HG02610 (cell line): ENCODE measurements around the gene ADD3.
A peak's percentile ranks its signal among the peaks of the same experiment; 100 is the strongest.
"Not testable (repeated sequence)": the region's sequence is repeated elsewhere in the genome, so short reads cannot be mapped to it uniquely, and the experiment has no call there.

Source experiments
- ATAC-seq: cut with Tn5 transposase; IDR thresholded peaks from one replicate; pipeline ENCODE4 v1.9.1; 2021; ENCODE audit warnings: mild to moderate bottlenecking, moderate library complexity; ENCODE audit not compliant: unreplicated experiment

The ADD3 gene

GRCh38 chr10:110032801-110033700 is 25.3 kb downstream of the ADD3 start:
- ATAC-seq: no peak

- no peak for ATAC-seq
These were observed 26.0 kb downstream of the ADD3 start for GRCh38 chr10:110033701-110034235.

GRCh38 chr10:110034596-110034995 is 26.8 kb downstream of the ADD3 start:
- no peak for ATAC-seq

- no peak for ATAC-seq
These were observed 27.5 kb downstream of the ADD3 start for GRCh38 chr10:110035070-110035921.

GRCh38 chr10:110036640-110037039 is 28.9 kb downstream of the ADD3 start:
- peak; percentile 92 for ATAC-seq

GRCh38 chr10:110039254-110039653 is 31.5 kb downstream of the ADD3 start:
- ATAC-seq: no peak

GRCh38 chr10:110040108-110040507 is 32.3 kb downstream of the ADD3 start:
- ATAC-seq: no peak

- no peak for ATAC-seq
These were observed 33.1 kb downstream of the ADD3 start for GRCh38 chr10:110040767-110041478.

GRCh38 chr10:110041479-110041829 is 33.7 kb downstream of the ADD3 start:
- no peak for ATAC-seq

- ATAC-seq: no peak
These were observed 34.4 kb downstream of the ADD3 start for GRCh38 chr10:110042181-110042580.

- ATAC-seq: no peak
These were observed 35.1 kb downstream of the ADD3 start for GRCh38 chr10:110042891-110043290.

GRCh38 chr10:110044681-110045080 is 36.9 kb downstream of the ADD3 start:
- ATAC-seq: no peak

- no peak for ATAC-seq
These were observed 38.0 kb downstream of the ADD3 start for GRCh38 chr10:110045772-110046171.

GRCh38 chr10:110048145-110048544 is 40.4 kb downstream of the ADD3 start:
- ATAC-seq: not testable (repeated sequence)

- no peak for ATAC-seq
These were observed 41.0 kb downstream of the ADD3 start for GRCh38 chr10:110048781-110049180.

- not testable (repeated sequence) for ATAC-seq
These were observed 42.3 kb downstream of the ADD3 start for GRCh38 chr10:110049889-110050591.

GRCh38 chr10:110051487-110051886 is 43.7 kb downstream of the ADD3 start:
- ATAC-seq: no peak

- no peak for ATAC-seq
These were observed 45.1 kb downstream of the ADD3 start for GRCh38 chr10:110052916-110053315.

- ATAC-seq: no peak
These were observed 49.0 kb downstream of the ADD3 start for GRCh38 chr10:110056822-110057221.

- ATAC-seq: no peak
These were observed 49.7 kb downstream of the ADD3 start for GRCh38 chr10:110057456-110057855.
